GM19351 (cell line): Measurements from ENCODE around the gene AKR1C8.
"Not testable (repeated sequence)": the region's sequence is repeated elsewhere in the genome, so short reads cannot be mapped to it uniquely, and the experiment has no call there.

Source experiments
- ATAC-seq: cut with Tn5 transposase; IDR thresholded peaks from one replicate; pipeline ENCODE4 v1.9.1; 2021; ENCODE audit warnings: mild to moderate bottlenecking, moderate library complexity; ENCODE audit not compliant: unreplicated experiment

AKR1C8 gene

GRCh38 chr10:5168897-5169420 is 16.0 kb downstream of the AKR1C8 start:
- no peak for ATAC-seq

GRCh38 chr10:5165738-5166137 is 19.2 kb downstream of the AKR1C8 start:
- no peak for ATAC-seq

- no peak for ATAC-seq
Measured at GRCh38 chr10:5163487-5163886, 21.5 kb downstream of the AKR1C8 start.

GRCh38 chr10:5159126-5159525 is 25.8 kb downstream of the AKR1C8 start:
- no peak for ATAC-seq

- no peak for ATAC-seq
Measured at GRCh38 chr10:5157501-5157900, 27.4 kb downstream of the AKR1C8 start.

GRCh38 chr10:5155951-5156350 is 29.0 kb downstream of the AKR1C8 start:
- ATAC-seq, result no peak

- no peak for ATAC-seq
Measured at GRCh38 chr10:5151076-5151475, 33.9 kb downstream of the AKR1C8 start.

- ATAC-seq, result no peak
Measured at GRCh38 chr10:5148678-5149032, 36.3 kb downstream of the AKR1C8 start.

GRCh38 chr10:5147981-5148677 is 36.8 kb downstream of the AKR1C8 start:
- ATAC-seq, result no peak

- no peak for ATAC-seq
Measured at GRCh38 chr10:5147255-5147980, 37.5 kb downstream of the AKR1C8 start.

- no peak for ATAC-seq
Measured at GRCh38 chr10:5146920-5147254, 38.1 kb downstream of the AKR1C8 start.

- ATAC-seq, result no peak
Measured at GRCh38 chr10:5143137-5143536, 41.8 kb downstream of the AKR1C8 start.

GRCh38 chr10:5142199-5142598 is 42.8 kb downstream of the AKR1C8 start:
- ATAC-seq, result no peak

- ATAC-seq, result not testable (repeated sequence)
Measured at GRCh38 chr10:5137699-5138098, 47.3 kb downstream of the AKR1C8 start.

GRCh38 chr10:5136468-5137087 is 48.4 kb downstream of the AKR1C8 start:
- ATAC-seq, result no peak

- no peak for ATAC-seq
Measured at GRCh38 chr10:5135581-5135980, 49.4 kb downstream of the AKR1C8 start.

- no peak for ATAC-seq
Measured at GRCh38 chr10:5125315-5126044, 59.5 kb downstream of the AKR1C8 start.

GRCh38 chr10:5123886-5124285 is 61.1 kb downstream of the AKR1C8 start:
- ATAC-seq, result no peak

GRCh38 chr10:5119997-5120396 is 65.0 kb downstream of the AKR1C8 start:
- not testable (repeated sequence) for ATAC-seq

GRCh38 chr10:5117026-5117425 is 67.9 kb downstream of the AKR1C8 start:
- no peak for ATAC-seq

GRCh38 chr10:5116621-5117020 is 68.3 kb downstream of the AKR1C8 start:
- ATAC-seq, result no peak
